RPMI7951 (cell line): Measurements from ENCODE around the gene EML2. TPM values are rescaled to one million over a fixed set of nuclear protein-coding genes. Genes with fewer than 3 reads are reported as not detected.
A peak's percentile ranks its signal among the peaks of the same experiment; 100 is the strongest.
"Not testable (repeated sequence)": the region's sequence is repeated elsewhere in the genome, so short reads cannot be mapped to it uniquely, and the experiment has no call there.

Source experiments
- DNase-seq: peaks from one replicate; pipeline ENCODE4 v3.0.0-alpha.2; 2012; ENCODE audit warnings: low read depth
- total RNA-seq: library from RNA; depleted of rRNA; stranded (reverse); fragments of >200 nt; shearing (Covaris generic); gene quantifications from 2 replicates; pipeline ENCODE4 v1.2.3, GENCODE V29; 2014

EML2 gene
- total RNA-seq, 1 experiment from 2014 or later = 14.4 TPM

DNA sequence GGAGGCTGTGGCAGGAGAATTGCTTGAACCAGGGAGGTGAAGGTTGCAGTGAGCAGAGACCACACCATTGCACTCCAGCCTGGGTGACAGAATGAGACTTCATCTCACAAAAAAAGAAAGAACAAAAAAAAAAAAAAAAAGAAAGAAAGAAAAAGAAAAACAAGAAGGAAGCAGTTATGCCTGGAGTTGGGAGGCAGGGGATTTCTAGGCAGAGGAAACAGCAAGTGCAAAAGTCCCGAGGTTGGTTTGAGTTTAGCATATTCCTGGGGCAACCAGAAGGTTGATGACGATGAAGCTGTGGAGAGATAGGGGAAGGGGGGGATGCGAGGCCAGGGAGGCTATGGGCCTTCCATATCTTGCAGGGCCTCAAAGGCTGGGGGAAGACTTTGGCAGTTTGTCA, 11.5 kb upstream of the EML2 start:
- DNase-seq = no peak

DNA sequence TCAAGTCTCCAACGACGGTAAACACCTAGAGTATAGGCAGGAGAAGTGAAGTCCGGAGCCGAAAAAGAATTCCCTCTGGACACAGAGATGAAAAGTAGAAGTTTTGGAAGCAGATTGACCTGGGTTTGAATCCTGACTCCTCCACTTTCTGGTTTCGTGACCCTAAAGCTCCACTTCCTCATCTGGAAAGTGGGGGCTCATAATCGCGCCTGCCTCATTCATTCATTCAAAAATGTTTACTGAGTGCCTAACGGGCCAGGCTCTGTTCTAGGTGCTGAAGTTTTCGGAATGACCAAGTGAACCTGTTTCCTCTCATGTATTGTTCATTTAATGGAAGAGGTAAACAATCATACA, 7.1 kb upstream of the EML2 start:
- DNase-seq = no peak

DNA sequence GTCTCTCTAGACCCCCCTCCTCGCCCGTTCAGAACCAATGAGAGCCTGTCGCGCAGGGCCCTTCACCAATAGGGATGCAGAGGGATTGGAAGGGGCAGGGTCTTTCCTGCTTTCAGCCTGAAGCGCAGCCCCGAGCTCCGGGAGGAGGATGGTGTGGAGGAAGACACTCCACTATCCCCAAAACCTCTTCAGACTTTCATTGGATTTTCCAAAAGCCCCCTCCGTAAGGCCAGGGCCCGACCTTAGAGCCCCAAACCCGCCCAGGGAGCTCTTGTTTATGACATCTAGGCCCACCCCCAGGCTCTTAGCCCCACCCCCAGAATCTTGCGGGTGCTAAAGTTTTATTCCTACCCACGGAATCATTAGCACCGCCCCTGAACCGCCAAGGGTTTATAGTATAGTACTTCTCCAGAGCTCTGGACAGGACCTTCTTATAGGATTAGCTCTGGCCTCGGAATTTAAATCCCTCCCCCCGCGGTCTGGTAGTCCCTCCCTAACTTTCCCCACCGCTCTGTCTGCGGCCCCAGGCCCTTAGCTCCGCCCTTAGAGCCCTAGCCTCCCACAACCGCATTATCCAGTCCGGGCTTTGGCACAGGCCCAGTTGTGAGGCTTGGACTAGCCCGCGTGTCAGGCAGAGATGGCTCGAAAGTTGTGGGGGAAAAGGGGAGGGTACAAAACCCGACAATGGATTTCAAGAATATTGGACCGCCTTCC, 6.6 kb upstream of the EML2 start:
- DNase-seq = peak; percentile 89

DNA sequence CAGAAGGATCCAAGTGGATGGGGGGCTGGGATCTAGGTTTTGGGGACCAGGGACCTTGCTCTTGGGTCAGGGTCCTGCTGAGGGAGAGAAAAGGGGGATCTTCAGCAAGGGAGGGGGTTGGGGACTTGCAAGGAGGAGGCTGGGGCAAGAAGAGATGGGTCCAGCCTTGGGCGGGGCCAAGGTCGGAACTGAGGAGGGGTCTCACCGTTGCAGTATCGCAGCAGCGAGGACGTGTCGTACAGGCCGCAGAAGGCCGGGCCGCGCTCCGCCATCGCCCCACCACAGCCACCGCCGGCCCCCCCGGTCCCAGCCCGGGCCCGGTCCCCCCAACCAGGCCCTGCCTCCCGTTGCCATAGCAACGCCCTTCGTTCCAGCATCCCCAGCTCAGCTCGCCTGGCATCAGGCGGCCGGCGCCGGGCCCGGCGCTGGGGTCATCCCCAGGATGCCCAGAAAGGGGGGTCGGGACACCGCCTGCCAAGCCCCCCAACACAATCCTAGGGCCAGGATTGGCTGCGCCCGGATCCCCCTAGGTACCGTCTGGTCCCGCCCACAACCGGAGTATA, 6.0 kb upstream of the EML2 start:
- no peak for DNase-seq

DNA sequence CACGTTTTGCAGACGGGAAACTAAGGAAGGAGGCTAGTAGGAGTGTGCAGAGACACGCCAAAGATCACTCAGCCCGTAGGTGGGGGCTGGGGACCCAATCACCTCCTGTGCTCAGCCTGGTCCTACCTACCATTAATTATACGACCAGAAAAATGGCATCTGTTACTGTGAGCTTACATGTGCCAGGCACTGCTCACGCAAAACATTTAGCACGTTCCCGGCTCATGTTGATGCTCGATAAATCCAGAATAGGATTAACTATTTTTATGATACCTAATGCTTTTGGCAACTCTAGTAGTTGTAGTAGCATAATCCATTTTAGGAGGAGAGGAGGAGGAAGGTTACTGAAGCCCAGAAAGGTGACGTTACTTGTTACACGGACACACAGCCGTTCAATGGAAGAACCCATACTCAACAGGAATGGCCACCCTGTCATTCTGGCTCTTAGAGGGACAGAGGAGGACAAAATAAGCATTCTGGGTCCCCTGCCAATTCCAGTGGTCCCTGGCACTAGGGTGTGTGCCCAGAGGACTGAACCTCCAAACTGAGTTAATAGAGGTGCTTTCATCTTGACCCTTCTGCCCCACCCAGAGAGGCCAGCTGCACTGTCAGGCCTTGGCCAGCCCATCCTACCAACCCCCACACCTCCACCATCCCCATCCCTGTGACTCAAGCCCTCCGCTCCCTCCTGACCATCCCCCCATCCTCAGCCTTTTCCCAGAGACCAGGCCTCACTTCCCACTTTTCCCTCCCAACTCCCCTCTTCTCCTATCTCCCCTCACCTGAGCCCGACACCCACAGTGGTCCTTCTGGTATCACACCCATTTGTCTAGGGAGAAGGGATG, 5.0 kb upstream of the EML2 start:
- no peak for DNase-seq

DNA sequence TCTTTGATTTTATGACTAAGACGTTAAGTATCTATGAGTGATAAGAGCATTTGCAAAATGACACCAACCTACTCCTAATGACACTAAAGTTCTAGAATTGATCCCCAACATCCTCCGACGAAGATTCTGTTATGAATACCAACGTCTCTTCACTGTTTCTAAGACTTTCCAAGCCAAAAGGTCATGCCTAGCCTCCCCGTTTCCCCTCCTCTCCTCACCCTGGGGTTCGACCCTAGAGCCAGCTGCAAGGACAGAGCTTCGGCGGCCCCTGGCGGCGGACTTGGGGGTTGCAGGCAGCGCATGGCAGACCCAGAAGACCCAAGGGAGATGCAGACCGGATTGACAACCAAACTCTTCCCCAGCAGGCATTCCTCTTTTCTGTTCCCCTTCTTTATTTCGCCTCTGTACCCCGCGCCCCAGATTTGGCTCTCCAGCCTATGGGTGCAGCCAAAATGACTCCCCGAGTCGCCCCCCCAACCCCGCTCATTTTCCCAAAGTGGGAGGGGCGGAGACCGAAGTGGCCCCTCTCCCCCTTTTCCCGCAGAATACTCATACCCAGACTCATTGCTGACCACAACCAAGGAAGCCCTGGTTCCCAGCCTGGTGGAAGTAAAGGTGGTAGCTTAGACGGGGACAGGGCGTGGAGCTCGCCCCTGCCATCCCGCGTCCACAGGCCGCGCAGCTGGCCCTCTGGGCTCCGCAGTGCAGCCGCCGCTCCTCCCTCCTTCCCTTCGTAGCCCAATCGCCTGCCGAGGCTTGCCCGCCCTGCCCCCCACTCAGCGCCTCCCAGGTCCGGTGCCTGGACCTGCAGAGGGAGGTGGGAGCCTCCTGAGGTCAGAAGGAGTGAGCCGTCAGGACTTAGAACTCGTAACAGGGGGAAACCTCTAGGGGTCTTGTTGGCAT, 4.1 kb upstream of the EML2 start:
- peak; percentile 77 for DNase-seq

DNA sequence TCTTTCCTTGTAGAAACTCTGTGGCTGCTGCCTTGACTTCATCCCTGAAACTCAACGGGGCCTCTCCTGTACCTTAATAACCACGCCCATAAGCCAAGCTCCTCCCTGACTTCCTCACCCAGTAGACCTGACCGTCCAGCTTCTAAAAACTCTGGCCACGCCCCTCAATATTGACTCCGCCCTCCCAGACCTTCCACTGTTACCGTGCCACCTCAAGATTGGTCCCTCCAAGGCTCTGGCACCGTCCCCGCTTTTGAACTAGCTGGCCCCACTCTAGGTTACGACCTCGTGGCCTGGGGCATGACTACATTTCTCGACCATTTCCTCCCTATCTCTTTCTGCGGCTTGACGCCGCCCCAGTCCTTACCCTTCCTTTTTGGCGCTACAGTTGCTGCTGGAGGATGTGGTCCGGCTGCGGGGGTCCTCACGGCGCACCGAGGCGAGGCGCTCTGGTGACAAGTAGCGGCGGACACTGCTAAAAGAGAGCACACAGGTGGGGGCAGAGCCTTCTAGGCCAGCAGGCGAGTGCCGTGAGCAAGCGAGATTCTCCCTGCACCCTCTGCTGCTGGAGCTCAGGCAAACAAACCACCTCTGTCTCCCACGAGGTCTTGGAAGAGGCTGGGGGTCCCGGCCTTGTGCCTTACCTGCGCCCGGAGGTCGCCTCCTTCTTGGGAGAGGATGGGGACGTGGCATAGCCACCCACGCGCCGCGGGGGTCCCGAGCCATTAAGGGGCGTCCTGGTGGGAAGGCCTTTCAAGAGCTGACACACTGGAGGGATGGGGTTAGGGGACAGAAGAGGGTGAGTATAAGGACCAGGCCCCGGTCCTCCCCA, 2.3 kb upstream of the EML2 start:
- DNase-seq = peak; percentile 95

DNA sequence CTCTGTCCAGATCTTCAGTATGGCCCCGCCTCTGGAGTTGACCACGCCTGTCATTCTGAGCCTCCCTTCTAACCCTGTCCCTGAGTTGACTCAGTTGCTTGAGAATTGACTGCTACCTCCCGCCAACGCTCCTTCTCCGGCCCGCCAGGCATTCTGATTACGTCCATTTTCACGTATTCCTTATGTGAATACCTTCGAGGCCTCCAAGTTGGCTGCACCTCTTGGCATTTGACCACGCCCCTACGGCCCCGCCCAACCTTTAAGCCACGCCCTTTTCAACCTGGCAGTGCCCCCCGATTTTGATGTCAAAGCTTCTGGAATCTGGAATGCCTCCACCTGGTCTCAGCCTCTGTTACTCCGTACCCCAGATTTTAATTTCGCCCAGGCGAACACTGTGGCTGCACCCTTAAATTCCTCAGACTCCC, 1.7 kb upstream of the EML2 start:
- DNase-seq = no peak

DNA sequence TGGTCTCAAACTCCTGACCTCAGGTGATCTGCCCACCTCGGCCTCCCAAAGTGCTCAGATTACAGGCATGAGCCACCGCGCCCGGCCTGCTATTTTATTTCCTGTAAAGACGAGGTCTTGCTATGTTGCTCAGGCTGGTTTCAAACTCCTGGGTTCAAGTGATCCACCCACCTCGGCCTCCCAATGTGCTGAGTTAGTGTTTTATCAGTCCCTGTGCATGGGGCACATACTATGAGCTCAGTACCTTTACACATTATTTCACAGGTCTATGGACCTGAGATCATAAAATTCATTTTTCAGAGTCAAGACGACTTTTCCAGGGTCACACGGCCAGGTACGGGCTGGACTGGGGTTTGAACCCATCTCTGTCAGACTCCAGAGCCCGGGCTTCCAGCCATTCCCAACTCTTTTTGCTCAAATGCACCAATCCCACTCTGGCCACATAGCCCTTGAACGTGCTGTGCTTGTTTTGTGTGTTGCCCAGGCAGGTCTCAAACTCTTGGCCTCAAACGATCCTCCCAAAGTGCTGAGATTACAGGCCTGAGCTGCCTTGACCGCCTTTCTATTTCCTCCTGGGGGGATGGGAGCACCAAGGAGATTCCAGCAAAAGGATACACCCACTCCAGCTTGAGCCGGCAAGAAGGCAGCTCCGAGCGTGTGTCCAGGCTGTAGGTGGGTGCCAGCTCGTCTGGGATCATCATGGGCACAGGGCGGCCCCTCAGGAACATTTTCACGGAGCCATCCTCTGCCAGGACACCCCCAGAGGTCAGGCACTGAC, 1.1 kb downstream of the EML2 start:
- DNase-seq = peak; percentile 56

DNA sequence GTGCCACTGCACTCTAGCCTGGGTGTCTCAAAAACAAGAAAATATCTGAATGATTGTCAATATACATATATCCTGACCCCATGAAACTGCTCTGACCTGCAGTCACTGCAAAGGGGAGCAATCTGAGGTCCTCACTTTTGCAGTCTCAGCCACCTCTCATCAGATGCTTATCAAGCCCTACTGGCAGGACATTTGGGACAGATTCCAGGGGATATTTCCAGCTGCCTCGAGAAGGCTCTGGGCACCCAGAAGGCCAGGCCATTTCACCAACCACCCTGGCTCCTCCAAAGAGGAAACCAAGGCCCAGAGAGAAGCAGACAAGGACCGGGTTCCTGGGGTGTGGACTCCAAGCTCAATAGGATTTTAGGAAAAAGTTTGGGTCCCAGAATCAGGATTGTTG, 2.3 kb downstream of the EML2 start:
- no peak for DNase-seq

DNA sequence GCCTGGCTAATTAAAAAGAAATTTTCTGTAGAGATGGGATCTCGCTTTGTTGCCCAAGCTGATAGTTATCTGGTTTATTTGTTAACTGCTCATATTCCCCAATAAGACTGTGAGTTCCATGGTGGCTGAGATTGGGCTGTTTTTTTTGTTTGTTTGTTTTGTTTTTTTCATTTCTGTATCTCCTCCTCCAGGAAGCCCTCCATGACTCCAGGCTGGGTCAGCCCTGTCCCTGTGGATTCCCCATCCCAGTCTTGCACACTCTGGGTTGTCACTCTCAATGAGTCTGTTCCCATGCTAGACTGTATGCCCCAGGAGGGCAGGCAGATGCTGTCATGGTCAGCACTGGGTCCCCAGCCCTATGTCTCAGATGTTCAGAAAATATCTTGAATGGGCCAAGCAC, 2.9 kb downstream of the EML2 start:
- DNase-seq = no peak

DNA sequence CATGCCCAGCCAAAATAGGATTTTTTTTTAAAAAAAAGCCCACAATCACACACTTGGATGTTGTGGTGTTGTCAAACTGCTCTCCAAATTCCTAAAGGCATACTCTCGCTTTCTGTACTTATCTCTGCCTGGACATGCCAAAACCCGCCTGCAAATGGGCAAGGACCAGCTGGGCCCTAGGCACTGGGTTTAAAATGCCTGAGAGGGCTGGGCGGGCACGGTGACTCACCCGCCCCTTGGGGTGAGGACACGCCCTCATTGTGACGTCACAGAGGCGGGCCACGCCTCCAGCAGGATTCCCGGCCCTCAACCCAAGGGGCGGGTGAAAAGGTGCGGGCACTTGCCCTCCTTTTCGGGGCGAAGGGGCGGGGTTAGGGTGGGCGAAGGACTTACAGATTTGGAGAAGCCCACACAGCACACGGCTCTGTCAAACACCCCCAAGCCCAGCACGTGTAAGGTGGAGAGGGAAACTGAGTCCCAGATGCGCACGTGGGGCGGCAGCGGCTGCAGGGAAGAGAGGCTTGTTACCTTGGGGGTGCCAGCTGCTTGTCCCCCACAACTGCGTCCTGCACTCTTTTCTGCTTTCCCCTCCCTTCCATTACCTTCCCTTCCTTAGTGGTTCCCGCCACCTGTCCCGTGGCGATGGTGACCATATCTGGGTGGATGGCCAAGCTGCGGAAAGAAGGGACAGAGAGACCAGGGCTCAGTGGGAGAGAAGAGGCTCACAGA, 6.6 kb downstream of the EML2 start:
- peak; percentile 88 for DNase-seq

DNA sequence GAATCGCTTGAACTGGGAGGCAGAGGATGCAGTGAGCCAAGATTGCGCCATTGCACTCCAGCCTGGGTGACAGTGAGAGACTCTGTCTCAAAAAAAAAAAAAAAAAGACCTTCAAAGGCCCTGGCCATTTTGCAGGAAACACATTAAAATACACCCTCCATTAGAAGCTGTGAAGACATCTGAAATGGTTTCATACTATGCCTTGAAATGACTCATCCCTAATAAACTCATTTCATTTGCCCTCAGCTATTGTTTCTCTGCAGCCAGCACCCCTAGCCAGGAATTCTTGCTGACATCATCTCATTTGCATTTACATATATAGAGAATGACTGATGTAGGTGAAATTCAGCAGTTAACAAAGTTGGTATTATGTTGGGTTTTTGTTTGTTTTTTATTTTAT, 8.7 kb downstream of the EML2 start:
- DNase-seq = peak; percentile 91

DNA sequence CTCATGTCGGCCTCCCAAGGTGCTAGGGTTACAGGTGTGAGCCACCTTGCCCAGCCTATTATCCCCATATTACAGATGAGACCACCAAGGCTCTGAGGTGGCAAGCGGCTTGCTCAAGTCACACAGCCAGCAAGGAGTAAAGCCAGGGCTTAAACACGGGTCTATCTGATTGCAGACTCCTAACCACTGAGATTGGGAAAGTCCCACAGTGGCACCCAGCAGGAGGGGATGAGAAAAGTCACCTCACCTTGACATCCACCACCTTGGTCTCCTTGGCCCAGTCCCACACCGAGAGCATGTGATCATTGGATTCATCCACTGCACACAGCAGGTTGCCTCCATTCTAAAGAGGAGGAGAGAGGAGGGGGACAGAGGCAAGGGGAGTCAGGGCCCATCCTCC, 9.5 kb downstream of the EML2 start:
- DNase-seq = no peak

DNA sequence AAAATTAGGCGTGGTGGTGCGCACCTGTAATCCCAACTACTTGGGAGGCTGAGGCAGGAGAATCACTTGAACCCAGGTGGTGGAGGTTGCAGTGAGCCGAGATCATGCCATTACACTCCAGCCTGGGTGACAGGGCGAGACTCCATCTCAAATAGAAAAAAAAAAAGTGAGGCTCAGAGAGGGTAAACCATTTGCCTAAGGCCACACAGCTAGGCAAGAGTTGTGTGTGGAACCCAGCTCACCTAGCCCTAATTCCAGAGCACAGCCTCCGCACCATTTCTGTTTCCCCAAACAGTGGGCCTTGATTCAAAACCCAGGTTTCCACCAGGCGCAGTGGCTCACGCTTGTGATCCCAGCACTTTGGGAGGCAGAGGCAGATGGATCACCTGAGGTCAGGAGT, 11.0 kb downstream of the EML2 start:
- DNase-seq = not testable (repeated sequence)

DNA sequence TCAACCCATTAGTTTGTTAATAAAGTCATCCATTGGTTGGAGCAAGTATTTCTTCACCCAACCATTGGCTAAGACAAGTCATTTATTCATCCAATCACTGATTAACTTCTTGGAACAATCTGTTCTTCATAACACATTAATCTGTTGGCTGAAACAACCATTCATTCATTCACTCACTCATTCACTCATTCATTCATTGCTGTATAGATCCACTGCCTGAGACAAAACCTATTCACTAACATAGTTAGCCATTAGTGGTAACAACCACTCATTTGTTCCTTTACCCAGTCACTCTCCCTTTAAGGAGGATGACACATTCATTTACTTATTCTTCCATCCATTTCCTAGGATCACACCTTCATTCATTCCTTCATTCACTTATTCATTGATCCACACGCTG, 15.2 kb downstream of the EML2 start:
- no peak for DNase-seq

DNA sequence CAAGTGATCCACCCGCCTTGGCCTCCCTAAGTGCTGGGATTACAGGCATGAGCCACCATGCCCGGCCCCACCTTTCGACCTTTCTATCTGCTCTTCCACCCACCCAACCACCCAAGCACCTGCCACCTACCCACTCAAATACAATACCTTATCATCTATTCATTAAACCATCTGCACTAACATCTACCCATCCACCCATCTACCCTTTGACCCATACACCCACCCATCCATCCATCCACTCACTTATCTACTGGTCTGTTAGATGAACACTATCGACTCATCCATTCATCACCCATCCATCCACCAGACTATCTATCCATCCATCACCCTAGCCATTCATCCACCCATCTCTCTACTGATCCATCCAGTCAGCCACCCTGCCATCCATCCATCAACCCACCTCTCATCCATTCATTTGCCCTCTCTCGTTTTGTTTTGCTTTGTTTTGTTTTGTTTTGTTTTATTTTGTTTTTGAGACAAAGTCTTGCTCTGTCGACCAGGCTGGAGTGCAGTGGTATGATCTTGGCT, 17.2 kb downstream of the EML2 start:
- no peak for DNase-seq

DNA sequence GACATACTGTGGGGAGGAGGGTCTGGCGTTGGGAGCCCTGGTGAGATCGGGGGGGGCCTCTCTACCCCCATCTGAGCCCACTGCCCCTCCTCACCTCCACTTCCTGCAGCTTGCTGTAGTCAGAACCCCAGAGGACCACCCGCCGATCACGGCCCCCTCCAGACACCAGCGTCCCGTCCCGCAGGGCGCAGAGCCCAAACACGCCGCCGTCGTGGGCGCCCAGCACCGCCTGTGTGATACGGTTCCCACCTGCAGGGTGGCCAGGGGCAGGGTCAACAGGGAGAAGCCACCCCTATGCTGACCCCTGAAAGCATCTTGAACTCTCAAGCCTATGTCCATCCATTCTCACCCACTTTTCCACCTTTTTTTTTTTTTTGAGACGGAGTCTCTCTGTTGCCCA, 17.8 kb downstream of the EML2 start:
- DNase-seq = no peak

DNA sequence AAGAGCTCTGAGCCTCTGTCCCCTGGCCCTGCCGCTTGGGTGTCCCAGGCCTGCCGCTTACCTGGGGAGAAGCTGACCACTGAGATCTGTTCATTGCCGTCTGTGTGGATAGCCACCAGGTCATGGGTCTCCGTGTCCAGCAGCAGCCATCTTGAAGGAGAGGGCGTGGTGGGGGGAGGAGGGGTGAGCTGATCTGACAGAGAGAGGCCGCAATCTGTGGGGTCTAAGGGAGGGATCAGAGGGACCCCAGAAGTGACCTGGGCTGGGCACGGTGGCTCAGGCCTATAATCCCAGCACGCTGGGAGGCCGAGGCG, 22.5 kb downstream of the EML2 start:
- no peak for DNase-seq
